Suprapubic skin (tissue), 4 donors: ENCODE results near the gene SHE. TPM values are rescaled to one million over a fixed set of nuclear protein-coding genes. Genes with fewer than 3 reads are reported as not detected.

Experiments
- DNase-seq, 2 donors: peaks; one replicate each; pipeline ENCODE4 v3.0.0-alpha.2; 2019; ENCODE audit warnings: low spot score in 2 of 2
- H3K27ac ChIP-seq: fragments of 200-600 bp; sonication (generic); one replicate; pipeline ENCODE4 v1.5.1; 2019
- H3K27me3 ChIP-seq: fragments of 200-600 bp; sonication (generic); one replicate; pipeline ENCODE4 v1.5.1; 2019
- H3K36me3 ChIP-seq: fragments of 200-600 bp; sonication (generic); one replicate; pipeline ENCODE4 v1.5.1; 2019
- H3K4me1 ChIP-seq: fragments of 200-600 bp; sonication (generic); one replicate; pipeline ENCODE4 v1.5.1; 2019
- H3K4me3 ChIP-seq: fragments of 200-600 bp; sonication (generic); one replicate; pipeline ENCODE4 v1.5.1; 2019; ENCODE audit warnings: mild to moderate bottlenecking
- H3K9me3 ChIP-seq: fragments of 200-600 bp; sonication (generic); one replicate; pipeline ENCODE4 v1.5.1; 2019
- EP300 ChIP-seq: sonication (generic); formaldehyde crosslinking; IDR thresholded peaks from one replicate; pipeline ENCODE4 v1.6.1; 2017; ENCODE audit warnings: antibody characterized with exemption
- POLR2A ChIP-seq, 2 donors: fragments of 450-650 bp; IDR thresholded peaks; one replicate each; pipeline ENCODE4 v1.6.1; 2017; ENCODE audit warnings: antibody characterized with exemption in 2 of 2, mild to moderate bottlenecking in 2 of 2, moderate library complexity in 2 of 2
- POLR2AphosphoS5 ChIP-seq, 3 donors: sonication (generic); formaldehyde crosslinking; IDR thresholded peaks; one replicate each; pipeline ENCODE4 v1.6.1; 2017; ENCODE audit warnings: antibody characterized with exemption in 3 of 3
- WGBS: methylation state at CpG from one replicate; pipeline ENCODE4 v1.1.5; 2018; 5-methylcytosine and 5-hydroxymethylcytosine counted together
- total RNA-seq, 4 donors: library from RNA; depleted of rRNA; stranded (reverse); fragments of >200 nt; gene quantifications; one replicate each; pipeline ENCODE4 v1.1.0, GENCODE V29; 2016
- TF ChIP-seq, protein P1 (sequence below), 2 donors: fragments of 200-600 bp in 1 of 2; fragments of 450-650 bp in 1 of 2; sonication (generic) in 1 of 2; IDR thresholded peaks; one replicate each; pipeline ENCODE4 v1.5.1; 2016 to 2019; ENCODE audit warnings: antibody characterized with exemption in 2 of 2, mild to moderate bottlenecking in 1 of 2, moderate library complexity in 1 of 2

The SHE gene
- total RNA-seq, 4 donors from 2014 or later, result 2.0 to 7.3 (median 4.8) TPM

DNA sequence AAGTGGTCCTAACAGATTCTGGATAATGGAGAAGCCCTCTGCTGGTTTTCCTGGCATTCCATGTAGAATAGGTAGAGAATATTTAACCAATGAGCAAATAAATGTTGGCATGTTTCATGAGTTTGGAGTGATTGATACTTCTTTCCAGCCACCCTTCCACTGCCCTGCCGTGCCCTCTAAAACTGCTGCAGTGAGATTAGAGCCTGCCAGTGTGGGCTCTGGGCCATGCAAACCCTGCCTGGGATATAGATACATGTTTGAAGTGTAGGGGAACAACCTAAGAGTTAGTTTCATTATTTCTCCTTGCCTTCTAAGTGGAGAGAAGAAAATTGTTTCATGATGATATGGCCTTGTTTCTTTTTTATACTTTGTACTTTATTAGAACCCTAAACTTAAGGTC lies 45.8 kb upstream of the SHE start:
- Histone ChIP-seq H3K4me3 (no peak overlapping the region), H3K4me1 (peaks cover 28% of the 10 kb centered on the region), H3K36me3 (peaks cover 45% of the 10 kb centered on the region), H3K27ac (no peak overlapping the region), H3K9me3 (no peaks in the 10 kb centered on the region), H3K27me3 (no peaks in the 10 kb centered on the region)
- no peak for DNase-seq
- WGBS, result 33% methylated on average over 1 of the region's 1 CpG
- TF ChIP-seq POLR2AphosphoS5 (IDR thresholded peaks at IDR 0.05) (no peak), POLR2A (IDR thresholded peaks at IDR 0.05) (no peak), EP300 (no peak)
- TF ChIP-seq, protein P1, sequence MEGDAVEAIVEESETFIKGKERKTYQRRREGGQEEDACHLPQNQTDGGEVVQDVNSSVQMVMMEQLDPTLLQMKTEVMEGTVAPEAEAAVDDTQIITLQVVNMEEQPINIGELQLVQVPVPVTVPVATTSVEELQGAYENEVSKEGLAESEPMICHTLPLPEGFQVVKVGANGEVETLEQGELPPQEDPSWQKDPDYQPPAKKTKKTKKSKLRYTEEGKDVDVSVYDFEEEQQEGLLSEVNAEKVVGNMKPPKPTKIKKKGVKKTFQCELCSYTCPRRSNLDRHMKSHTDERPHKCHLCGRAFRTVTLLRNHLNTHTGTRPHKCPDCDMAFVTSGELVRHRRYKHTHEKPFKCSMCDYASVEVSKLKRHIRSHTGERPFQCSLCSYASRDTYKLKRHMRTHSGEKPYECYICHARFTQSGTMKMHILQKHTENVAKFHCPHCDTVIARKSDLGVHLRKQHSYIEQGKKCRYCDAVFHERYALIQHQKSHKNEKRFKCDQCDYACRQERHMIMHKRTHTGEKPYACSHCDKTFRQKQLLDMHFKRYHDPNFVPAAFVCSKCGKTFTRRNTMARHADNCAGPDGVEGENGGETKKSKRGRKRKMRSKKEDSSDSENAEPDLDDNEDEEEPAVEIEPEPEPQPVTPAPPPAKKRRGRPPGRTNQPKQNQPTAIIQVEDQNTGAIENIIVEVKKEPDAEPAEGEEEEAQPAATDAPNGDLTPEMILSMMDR (IDR thresholded peaks at IDR 0.05), result no peak

DNA sequence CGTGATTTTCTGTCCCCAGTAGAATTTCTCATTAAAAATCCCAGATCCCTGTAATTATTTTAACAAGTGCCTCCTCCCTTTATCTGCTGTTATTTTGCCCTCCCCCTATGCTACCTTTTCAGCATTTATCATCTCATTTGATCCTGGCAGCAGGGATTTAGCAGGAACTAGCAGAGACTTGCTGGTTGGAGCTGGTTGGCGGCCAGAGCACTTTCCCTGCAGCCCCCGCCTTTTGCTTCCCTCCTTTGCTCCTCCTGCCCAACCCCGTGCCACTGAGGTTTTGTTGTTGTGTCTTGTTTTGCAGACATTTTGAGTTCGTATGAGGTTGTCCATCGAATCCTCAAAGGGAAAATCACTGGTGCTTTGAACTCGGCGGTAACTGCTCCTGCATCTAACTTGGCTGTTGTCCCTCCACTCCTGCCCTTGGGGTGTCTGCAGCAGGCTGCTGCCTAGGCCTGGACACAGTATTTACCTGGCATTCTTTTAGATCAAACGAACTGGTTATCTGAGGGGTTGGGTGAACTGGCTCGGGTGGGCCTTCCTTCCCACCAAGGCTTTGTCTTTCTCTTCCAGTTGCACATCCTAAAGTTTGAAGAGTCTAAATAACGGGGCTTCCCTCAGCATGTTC lies 45.0 kb upstream of the SHE start:
- peaks cover 28% of the 10 kb centered on the region for H3K4me1 ChIP-seq
- no peaks in the 10 kb centered on the region for H3K27me3 ChIP-seq
- no peak for DNase-seq
- no peak overlapping the region for H3K27ac ChIP-seq
- no peaks in the 10 kb centered on the region for H3K9me3 ChIP-seq
- peaks cover 37% of the 10 kb centered on the region for H3K36me3 ChIP-seq
- WGBS, result 30% methylated on average over 11 of the region's 11 CpGs
- H3K4me3 ChIP-seq, result no peak overlapping the region
- TF ChIP-seq POLR2A (IDR thresholded peaks at IDR 0.05), result no peak
- no peak for TF ChIP-seq POLR2AphosphoS5 (IDR thresholded peaks at IDR 0.05)
- TF ChIP-seq, protein P1 (IDR thresholded peaks at IDR 0.05), result no peak
- TF ChIP-seq EP300, result no peak

DNA sequence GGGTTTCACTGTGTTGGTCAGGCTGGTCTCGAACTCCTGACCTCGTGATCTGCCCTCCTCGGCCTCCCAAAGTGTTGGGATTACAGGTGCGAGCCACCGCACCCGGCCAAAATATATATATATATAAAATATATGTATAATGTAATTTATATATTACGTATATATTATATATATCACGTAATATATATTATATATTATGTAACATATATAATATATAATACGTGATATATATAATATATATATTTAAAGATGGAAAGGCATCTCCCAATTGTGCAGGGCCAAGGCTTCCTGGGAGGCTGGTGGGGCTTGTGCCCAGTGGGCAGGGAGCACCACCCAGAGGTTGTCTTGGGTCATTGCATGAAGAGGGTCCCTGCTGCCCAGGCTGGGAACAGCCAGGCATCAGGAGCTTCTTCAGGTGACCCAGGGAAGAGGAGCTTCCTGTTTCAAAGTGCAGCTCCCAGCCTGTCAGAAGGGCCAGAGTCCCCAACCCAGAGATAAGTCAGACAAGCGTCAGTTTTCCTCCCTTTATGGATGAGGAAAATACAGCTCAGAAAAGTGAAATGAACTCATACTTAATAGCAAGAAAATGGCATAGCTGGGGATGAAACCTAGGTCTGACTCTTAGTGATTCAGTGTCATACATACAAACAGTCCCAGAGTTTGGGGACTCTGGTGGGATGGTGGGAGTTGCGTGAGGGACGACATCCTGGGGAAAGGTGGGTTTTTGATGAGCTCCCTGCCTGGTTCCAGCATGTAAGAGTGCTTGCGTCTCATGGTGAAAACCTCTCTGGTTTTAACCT lies 44.3 kb upstream of the SHE start:
- H3K27me3 ChIP-seq, result no peaks in the 10 kb centered on the region
- no peaks in the 10 kb centered on the region for H3K9me3 ChIP-seq
- peaks cover 30% of the 10 kb centered on the region for H3K36me3 ChIP-seq
- H3K27ac ChIP-seq, result no peak overlapping the region
- TF ChIP-seq POLR2AphosphoS5 (IDR thresholded peaks at IDR 0.05), result no peak
- no peak for TF ChIP-seq POLR2A (IDR thresholded peaks at IDR 0.05)
- TF ChIP-seq EP300, result no peak
- TF ChIP-seq, protein P1 (IDR thresholded peaks at IDR 0.05), result peak; percentile 21 to 68
- H3K4me1 ChIP-seq, result peaks cover 28% of the 10 kb centered on the region
- WGBS, result 70% methylated on average over 13 of the region's 13 CpGs
- H3K4me3 ChIP-seq, result no peak overlapping the region
- no peak for DNase-seq

DNA sequence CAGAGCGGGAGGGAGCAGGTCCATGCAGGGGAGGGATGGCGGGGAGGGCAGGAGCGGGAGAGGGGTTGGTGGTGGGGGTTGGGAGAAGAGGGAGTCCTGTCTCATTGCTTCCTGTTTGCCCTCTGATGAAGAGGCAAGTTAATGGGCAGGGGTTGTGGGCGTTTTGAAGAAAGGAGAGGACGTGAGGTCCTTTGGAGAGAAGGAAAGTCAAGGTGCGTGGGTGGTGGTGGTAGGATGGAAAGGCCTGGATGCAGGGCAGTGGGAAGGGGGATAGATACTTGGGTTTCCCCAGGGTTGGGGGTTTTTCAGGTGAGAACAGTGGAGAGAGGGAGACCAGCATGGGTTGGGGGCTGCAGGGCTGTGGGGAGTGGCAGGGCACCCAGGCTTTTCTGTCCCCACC lies 39.0 kb upstream of the SHE start:
- WGBS, result 86% methylated on average over 6 of the region's 6 CpGs
- H3K27me3 ChIP-seq, result no peaks in the 10 kb centered on the region
- H3K27ac ChIP-seq, result no peak overlapping the region
- no peaks in the 10 kb centered on the region for H3K4me1 ChIP-seq
- no peak overlapping the region for H3K4me3 ChIP-seq
- H3K9me3 ChIP-seq, result no peaks in the 10 kb centered on the region
- TF ChIP-seq EP300 (no peak), POLR2AphosphoS5 (IDR thresholded peaks at IDR 0.05) (no peak), POLR2A (IDR thresholded peaks at IDR 0.05) (no peak)
- TF ChIP-seq, protein P1 (IDR thresholded peaks at IDR 0.05), result no peak
- no peaks in the 10 kb centered on the region for H3K36me3 ChIP-seq
- DNase-seq, result no peak
